Pulmonary artery endothelial cell (primary cell): ENCODE data around the gene SMIM9. TPM values are rescaled to one million over a fixed set of nuclear protein-coding genes. Genes with fewer than 3 reads are reported as not detected.
A peak's percentile ranks its signal among the peaks of the same experiment; 100 is the strongest.
"Not testable (repeated sequence)": the region's sequence is repeated elsewhere in the genome, so short reads cannot be mapped to it uniquely, and the experiment has no call there.

Source experiments
- DNase-seq: peaks from one replicate; pipeline ENCODE4 v3.0.0-alpha.2; 2011; ENCODE audit warnings: low read depth, low spot score
- total RNA-seq: library from RNA; depleted of rRNA; stranded (reverse); fragments of >200 nt; gene quantifications from 2 replicates; pipeline ENCODE4 v1.2.3, GENCODE V29; 2014

SMIM9 gene
- not detected in 2 replicates for total RNA-seq

DNA sequence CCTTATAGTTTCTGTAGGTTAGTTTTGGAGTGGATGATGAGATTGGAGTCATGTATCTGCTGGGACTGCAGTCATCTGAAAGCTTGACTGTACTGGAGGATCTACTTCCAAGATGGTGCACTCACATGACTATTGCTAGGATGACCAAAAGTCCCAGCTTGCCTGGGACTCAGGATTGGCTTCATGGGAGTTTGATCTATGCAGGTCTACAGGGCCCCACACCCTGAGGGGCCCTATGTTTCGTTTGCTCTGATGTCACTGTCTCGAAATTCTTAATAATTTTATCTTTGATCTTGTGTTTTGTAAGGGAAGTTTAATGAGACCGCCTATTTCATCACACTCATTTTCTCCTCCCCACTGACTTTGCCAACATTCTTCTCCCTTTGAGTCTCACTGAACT is at the start of gene SMIM9:
TSS of gene SMIM9 (minus strand) at position 101 of the 400 bp plus-strand sequence. CDS start 3,806 bp downstream, outside the sequence.
- DNase-seq = no peak

DNA sequence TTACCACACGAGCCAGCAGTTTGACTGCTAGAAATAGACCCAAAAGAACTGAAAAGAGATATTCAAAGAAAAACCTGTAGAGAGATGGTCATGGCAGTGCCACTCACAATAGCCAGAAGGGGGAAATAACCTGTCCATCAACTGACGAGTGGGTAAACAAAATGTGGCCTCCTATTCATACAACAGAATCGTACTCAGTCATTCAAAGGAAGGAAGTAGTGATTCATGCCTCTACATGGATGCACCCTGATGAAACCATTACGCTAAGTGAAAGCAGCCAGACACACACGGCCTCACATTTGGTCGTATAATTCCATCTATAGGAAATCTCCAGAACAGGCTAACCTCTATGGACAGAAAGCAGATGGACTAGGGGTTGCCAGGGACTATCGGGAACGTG is 49.6 kb upstream of the SMIM9 start:
- not testable (repeated sequence) for DNase-seq

DNA sequence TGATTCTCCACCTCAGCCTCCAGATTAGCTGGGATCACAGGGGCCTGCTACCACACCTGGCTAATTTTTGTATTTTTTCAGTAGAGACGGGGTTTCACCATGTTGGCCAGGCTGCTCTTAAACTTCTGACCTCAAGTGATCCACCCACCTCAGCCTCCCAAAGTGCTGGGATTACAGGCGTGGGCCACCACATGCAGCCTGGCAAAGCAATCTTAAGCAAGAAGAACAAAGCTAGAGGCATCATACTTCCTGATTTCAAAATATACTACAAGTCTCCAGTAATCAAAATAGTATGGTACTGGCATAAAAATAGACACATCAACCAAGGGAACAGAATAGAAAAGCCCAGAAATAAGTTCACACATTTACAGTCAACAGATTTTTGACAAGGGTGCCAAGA is 38.9 kb upstream of the SMIM9 start:
- DNase-seq = no peak

DNA sequence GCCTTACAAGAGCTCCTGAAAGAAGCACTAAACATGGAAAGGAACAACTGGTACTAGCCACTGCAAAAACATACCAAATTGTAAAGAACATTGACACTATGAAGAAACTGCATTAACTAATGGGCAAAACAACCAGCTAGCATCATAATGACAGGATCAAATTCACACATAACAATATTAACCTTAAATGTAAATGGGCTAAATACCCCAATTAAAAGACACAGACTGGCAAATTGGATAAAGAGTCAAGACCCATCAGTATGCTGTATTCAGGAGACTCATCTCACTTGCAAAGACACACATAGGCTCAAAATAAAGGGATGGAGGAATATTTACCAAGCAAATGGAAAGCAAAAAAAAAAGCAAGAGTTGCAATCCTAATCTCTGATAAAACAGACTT is 34.1 kb upstream of the SMIM9 start:
- DNase-seq = not testable (repeated sequence)

DNA sequence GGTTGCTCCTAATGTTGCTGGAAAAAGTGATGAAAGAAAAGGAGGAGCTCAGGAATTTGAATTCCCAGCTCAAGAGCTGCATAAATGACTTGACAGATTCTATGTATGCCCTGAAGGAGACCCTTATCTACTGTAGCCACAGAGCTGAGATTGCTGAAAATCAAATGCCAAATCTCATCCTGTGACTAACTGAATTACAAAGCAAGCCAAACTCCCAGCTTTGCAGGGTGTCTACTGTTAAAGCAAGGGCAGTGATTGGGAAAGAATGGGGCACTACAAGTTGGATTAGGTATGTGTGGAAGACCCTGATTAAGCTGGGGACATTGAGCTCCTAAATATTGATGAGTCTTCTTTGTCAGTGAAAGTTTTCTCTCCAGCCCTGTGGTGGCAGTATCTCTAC is 20.8 kb upstream of the SMIM9 start:
- no peak for DNase-seq

DNA sequence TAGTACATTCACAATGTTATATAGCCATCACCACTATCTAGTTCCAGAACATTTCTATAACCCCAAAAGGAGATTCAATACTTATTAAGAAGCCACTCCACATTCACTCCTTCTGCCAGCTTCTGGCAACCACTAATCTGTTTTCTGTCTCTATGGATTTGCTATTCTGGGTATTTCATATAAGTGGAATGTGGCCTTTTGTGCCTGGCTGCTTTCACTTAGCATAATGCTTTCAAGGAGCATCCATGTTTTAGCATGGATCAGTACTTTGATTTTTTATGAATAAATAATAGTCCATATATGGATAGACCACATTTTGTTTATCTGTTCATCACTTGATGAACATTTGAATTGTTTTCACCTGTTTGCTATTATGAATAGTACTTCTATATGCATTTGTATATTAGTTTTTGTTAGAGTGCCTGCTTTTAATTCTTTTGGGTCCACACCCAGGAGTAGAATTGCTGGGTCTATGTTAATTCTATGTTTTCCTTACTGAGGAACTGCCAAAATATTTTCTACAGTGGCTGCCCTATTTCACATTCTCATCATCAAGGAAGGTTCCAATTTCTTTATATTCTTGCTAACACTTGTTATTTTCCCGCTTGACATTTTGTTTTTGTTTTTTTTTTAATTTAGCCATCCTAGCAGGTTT is 16.6 kb upstream of the SMIM9 start:
- no peak for DNase-seq

DNA sequence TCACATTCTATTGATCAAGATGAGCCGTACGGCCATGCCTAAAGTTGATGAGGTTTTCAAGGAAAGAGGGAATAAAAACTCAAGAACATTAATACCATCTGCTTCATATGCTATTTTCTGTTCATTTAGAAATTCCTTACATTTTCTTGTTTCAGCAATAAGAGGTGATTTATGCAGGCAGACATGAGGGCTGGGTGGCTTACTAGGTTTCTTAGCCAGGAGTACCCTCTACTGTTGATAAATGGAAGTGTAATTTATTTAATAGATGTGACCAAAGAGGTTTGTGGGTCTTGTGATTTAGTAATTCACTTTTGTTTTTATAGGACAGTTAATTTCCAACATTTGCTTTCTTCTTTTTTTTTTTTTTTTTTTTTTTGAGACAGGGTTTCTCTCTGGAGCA is 6.4 kb upstream of the SMIM9 start:
- DNase-seq = peak; percentile 11

DNA sequence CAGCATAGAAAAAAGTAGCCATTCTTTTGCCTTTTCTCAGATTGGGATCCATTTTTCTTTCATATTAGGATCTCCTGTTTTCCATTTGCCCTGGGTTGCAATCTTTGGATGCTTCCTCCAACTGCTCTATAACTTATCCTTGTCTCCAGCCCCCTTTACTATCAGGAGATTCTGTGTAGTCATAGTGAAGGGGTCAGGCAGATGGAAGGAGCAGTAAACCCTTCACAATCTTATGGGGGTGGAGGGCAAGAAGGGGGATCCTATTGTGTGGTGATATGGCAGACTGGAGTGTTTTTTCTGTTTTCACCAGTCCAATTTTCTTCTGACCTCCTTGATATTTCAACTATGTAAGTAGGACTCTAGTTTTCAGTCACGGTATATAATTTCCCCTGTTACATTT is 1.7 kb upstream of the SMIM9 start:
- DNase-seq = no peak

DNA sequence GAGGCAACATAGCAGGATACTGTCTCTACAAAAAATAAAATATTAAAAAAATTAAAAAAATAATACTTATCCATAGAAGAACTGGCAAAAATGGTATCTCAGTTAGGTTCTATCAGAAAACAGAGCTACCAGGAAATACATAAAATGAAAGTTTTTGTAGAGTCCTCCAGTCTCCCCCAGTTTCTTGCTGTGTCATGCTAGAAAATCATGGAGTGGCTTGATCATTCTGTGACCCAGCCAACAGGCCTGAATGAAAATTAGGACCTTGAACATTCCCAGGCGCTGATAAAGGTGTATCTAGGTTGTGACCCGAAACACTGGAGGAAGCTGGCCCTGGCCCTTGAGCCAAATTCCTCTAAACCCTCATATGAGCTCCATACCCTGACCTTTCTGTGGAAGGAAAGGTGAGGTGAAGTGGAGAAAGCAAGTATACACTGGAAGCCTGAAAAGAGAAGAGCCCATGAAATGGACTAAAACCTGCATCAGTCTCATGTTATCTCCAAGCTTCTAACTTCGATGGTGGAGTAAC is 652 bp downstream of the SMIM9 start:
- no peak for DNase-seq

DNA sequence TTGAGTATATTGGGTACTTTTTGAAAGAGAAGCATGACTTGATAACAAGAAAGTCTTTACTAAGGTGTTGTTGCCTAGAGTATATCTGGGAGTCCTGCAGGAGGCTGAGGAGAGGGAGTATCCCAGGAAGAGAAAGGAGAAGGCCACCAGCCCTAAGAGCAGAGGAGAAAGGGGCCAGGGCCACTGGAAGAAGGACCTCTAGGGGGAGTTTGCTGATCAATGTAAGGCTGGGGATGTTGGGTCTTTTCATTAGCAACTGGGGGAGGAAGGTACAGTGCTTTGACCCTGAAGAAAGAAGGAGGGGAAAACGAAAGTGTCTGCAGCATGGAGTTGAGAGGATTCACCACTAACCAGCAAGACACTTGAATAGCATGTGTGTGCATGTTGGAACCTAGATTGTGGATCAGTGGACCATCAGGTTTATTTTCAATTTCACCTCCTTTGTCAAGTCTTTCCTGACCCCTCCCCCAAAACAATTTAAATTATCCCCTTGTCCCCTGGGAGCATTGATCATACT is 4.5 kb downstream of the SMIM9 start:
- DNase-seq = no peak

DNA sequence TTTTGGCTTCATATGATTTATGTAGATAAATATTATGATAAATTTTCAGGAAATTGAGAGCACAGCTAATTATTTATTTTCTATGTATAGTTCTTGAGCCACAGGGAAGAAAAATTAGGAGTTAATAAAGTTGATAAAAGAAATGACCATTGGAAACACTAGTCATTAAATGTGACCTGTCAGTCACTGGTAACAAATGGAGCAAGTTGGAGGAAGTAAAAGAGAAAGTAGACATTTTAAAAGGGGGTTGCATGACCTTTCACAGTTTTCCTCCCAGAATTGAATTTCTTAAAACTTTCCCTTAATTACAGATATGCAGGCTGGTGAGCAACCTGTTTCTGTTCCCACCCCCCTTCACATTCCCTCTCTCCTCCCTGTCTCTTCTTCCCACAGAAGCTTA is 5.3 kb downstream of the SMIM9 start:
- no peak for DNase-seq

DNA sequence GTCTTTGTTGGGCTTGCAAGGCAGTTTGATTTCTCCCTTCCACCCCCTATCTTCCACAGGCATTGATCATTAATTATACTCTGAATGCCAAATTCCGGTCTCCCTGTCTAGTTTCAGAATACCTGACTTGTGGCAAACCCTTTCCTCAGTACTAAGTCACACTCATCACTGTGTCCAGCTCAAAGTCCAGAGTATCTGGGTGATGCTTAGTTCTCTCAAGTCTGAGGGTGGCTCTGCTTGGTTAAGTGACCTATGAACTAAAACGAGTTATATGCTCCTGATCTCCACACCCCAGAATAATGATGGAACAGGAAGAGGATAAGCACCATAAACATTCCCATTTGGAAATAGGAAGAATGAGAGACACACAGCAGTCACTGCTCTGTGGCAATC is 6.5 kb downstream of the SMIM9 start:
- no peak for DNase-seq

DNA sequence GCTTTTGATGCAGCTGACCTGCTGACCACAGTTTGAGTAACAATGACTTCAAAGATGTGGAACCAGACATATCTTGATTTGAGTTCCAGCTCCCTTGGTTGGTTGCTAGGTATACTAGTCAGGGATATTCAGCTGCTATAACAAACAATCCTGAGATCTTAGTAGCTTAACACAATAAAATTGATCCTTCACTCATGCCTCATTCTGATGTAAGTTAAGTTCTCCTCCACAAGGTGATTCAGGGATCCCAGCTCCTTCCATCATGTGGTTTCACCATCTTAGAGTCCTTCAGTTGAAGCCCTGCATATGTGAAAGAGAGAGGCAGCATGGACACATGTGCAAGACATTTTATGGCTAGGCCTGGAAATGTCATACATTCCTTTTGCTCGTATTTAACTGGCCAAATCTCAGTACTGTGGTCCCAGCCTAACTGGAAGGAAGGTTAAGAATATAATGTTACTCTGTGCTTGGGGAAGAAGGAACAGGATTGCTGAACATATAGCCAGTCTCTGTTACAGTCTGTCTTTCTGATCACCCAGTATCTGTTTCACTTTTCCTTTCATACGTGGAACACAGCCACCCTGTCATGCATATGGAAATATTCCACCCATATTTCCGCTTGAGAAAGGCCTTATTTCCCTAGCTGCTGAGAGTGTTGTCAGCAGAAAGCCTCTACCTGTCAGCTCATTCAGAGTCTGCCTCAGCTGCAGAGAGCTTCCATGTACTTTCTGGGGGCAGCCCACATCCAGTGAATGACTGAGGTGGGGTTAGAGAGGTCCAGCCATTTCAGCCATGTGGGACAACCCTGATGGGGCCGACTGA is 7.1 kb downstream of the SMIM9 start:
- DNase-seq = no peak

DNA sequence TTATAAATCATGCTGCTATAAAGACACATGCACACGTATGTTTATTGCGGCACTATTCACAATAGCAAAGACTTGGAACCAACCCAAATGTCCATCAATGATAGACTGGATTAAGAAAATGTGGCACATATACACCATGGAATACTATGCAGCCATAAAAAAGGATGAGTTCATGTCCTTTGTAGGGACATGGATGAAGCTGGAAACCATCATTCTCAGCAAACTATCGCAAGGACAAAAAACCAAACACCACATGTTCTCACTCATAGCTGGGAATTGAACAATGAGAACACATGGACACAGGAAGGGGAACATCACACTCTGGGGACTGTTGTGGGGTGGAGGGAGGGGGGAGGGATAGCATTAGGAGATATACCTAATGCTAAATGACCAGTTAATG is 8.9 kb downstream of the SMIM9 start:
- DNase-seq = not testable (repeated sequence)

DNA sequence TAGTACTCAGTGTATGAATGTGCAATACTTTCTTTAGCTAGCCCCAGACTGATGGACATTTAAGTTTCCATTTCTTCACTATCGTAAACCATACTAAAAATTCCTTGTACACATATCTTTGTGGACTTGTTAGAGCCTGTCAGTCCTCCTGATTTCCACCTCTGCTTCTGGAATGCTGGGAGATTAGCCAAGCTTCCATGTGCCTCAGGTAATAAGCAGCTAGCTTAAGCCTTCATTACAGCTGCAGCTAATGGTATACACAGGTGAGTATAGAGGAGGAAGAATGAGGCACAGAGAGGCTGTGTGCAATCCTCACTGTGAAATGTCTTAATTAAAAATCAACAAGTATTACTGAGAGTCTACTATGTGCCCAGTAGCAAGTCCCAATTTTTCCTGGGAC is 9.8 kb downstream of the SMIM9 start:
- DNase-seq = no peak

DNA sequence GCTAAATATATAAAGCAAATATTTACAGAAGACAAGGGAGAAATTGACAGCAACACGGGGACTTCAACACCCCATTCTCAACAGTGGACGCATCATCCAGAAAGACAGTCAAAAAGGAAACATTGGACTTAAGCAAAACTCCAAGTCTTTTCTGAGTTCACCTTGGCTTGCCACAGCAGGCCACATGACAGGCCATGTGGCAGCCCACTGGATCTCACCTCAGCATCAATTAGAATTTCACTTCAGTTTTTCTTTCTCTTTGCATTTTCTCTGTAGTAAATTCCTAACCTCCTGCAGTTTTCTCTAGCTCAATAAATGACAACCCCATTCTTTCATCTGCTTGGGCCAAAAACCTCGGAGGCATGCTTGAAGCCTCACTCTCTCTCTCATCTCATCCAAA is 12.4 kb downstream of the SMIM9 start:
- no peak for DNase-seq

DNA sequence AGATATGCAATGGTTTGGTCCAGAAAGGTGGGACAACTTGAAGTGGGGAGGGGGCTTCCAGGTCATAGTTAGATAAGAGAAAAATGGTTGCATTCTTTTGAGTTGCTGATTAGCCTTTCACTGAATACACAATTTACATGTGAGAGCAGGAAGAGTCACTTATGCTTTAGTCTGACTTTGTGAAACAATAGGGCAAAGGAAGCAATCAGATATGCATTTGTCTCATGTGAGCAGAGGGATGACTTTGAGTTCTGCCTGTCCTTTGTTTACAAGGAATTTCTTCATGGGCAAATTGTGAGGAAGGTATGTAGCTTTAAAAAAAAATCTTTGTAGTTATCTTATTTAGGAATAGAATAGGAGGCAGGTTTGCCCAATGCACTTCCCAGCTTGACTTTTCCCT is 12.9 kb downstream of the SMIM9 start:
- DNase-seq = no peak

DNA sequence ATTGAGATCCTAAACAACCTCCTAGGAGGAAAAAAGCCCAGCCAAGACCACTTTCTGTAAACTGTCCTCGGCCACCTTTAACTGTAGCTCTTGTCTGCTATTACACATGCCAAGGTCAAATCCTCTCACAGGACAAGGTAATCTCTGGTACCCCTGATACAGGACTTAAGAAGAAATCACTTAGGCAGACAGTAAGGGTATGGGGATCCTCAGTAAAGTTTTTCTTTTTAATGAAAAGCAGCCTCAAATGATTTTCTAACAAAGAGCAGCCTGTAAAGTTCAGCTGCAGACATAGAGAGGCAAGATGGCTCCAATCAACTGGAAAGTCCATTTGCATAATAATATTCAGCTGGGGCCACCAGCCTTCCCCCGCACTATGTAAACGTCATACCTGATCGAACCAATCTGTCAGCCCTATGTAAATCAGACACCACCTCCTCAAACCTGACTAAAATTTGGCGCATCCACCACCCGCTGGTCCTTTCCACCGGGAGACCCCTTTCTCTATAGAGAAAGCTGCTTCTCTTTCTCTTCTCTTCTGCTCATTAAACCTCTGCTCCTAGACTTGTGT is 14.6 kb downstream of the SMIM9 start:
- no peak for DNase-seq

DNA sequence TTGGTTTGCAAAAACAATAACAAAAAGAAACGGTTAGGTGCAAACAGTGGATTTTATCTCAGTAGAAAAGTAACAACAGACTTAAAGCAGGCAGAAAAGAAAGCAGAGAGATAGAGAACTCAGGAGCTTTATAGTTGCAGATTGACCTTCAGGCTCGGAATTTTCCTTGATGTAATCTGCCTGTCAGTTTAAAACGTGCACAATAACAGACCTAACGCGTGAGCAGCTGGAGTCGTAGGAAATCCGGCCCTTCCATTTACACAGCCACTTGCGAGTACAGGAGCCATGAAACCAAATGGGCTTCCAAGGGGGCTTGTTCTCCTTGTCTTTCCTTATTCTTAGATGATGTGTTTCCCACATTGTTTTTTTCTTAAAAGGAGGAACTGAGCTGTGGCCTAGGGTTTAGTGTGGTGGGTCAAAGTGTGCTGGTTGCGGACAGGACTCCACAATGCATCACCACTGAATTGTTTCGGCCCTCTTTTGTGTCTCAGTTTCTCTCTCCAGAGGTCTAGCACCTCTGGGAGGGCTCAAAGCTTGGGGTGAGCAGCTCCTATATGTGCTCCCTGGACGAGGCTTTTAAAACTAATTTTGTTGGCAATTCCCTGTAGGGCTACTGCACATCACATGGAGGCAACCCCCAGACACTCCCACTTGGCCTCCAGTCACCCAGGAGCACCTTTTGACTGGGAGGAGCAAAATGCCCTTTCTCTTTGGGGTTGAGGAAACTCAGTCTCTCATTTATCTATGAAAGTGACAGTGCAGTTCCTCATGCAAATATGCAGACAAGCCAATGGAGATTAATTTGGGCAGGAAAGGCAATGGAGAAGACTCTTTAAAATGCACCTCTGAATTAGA is 15.3 kb downstream of the SMIM9 start:
- no peak for DNase-seq

DNA sequence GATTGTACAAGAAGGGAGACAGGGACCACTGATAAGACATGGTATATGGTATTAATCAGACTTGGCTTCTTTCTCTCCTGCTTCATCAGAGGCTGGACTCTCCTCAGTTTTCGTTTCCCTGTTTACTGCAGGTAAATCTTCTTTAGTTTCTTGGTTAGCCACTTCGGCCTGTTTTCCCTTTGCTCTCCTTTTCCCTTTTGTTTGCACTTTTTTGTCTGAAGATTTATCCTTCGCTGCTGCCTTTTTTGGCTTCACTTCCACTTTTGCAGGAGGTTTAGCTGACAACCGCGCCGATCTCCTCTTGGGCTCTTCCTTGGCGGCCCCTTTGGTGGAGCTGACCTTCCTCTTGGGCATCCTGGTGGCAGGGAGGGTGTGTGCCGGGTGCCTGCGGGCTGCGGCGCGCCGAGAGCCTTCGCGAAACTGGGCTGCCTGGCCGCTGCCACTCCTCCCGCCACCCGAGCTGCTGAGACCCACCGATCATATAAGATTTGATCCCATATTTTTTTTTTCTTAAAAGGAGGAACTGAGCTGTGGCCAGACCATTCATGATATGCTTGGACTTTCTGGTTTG is 17.3 kb downstream of the SMIM9 start:
- DNase-seq = not testable (repeated sequence)

DNA sequence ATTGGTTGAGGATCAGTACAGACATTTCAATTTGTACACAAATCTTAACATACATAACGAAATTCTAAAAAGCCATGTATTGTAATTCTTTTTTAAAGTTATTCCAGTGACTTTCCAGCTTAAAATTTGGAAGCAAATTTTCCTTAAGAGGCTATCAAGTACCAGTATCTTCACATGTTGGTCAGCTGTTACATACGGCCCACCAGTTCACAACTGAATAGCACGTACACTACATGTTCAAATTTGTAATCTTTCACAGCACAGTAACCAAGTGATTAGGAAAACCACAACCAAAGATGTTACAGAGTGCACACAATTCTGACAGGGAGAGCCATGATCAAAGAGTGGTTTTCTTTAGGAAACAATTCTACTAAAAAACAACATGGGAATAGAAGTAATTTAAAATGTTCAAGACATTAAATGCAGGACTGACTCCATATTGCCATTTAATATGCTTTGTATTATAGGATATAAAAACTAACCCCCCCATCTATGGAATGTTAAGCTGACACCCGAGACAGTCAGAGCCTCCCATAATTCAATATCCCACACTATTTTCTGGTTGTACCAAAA is 18.1 kb downstream of the SMIM9 start:
- DNase-seq = not testable (repeated sequence)
